ENCODE results near the gene FKBP14. TPM values are rescaled to one million over a fixed set of nuclear protein-coding genes. Genes with fewer than 3 reads are reported as not detected.

Gene FKBP14
- total RNA-seq, 1 donor from 2014 or later, result 7.3 TPM

DNA sequence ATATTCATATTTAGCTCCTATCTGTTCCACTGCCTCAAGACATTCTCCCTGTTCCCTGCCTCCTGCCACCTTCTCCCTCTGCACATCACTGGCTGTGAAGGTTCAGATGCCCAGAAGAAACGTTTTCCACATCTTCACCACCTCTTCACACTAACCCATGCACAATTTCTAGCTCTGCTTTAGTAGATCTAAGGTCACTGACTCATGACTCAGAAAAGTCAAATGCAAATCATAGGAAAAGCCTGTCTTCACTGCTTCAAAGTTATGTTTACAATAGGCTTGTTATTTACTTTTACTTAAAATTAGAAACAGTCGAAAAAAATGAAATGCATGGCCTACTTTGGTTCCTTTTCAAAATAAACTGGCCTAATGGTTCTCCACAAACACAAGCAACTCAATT lies 39.4 kb downstream of the FKBP14 start:
- DNase-seq (ENCODE audit: low spot score in 2 of 2), result no peak
- Histone ChIP-seq H3K4me1 (peaks cover 0 to 9% of the 10 kb centered on the region in 2 donors), H3K4me3 (no peak overlapping the region), H3K9me3 (no peaks in the 10 kb centered on the region), H3K36me3 (no peaks in the 10 kb centered on the region), H3K27me3 (no peaks in the 10 kb centered on the region), H3K27ac (peak overlapping the region; percentile 97)
- TF ChIP-seq, protein P1, sequence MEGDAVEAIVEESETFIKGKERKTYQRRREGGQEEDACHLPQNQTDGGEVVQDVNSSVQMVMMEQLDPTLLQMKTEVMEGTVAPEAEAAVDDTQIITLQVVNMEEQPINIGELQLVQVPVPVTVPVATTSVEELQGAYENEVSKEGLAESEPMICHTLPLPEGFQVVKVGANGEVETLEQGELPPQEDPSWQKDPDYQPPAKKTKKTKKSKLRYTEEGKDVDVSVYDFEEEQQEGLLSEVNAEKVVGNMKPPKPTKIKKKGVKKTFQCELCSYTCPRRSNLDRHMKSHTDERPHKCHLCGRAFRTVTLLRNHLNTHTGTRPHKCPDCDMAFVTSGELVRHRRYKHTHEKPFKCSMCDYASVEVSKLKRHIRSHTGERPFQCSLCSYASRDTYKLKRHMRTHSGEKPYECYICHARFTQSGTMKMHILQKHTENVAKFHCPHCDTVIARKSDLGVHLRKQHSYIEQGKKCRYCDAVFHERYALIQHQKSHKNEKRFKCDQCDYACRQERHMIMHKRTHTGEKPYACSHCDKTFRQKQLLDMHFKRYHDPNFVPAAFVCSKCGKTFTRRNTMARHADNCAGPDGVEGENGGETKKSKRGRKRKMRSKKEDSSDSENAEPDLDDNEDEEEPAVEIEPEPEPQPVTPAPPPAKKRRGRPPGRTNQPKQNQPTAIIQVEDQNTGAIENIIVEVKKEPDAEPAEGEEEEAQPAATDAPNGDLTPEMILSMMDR (IDR thresholded peaks at IDR 0.05), result no peak
- intact Hi-C loops (cut with DNase I), result loop anchor here (1.0 to 10.0 kb wide), 2 partner anchors 81 to 298 kb away; partner anchors contain the start of gene ZNRF2

DNA sequence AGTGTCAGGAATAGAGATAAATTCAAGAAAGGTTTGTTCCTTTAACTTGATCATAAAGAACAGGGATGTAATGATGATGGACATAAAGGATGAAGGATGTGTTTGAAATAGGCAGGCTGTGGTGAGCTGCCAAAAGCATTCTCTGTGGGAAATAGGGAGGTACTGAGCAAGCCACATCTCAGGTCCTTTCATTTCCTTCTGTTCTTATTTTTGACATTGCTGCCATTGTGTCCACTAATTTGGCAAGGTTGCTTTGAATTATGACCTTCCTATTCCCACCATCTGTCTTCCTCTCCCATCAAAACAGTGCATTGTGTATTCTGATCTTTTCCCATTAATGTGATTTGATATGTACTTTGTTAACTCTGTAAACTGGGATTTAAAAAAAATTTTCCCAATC lies 46.4 kb downstream of the FKBP14 start:
- TF ChIP-seq, protein P1 (IDR thresholded peaks at IDR 0.05), result no peak
- DNase-seq (ENCODE audit: low spot score in 2 of 2), result no peak
- H3K4me3 ChIP-seq, result no peak overlapping the region
- no peaks in the 10 kb centered on the region for H3K27me3 ChIP-seq
- no peaks in the 10 kb centered on the region for H3K4me1 ChIP-seq
- no peaks in the 10 kb centered on the region for H3K36me3 ChIP-seq
- intact Hi-C loops (cut with DNase I), result loop anchor here (10.0 kb wide), 1 partner anchor 305 kb away; the partner anchor contains the start of gene ZNRF2
- H3K27ac ChIP-seq, result no peak overlapping the region
- no peaks in the 10 kb centered on the region for H3K9me3 ChIP-seq

DNA sequence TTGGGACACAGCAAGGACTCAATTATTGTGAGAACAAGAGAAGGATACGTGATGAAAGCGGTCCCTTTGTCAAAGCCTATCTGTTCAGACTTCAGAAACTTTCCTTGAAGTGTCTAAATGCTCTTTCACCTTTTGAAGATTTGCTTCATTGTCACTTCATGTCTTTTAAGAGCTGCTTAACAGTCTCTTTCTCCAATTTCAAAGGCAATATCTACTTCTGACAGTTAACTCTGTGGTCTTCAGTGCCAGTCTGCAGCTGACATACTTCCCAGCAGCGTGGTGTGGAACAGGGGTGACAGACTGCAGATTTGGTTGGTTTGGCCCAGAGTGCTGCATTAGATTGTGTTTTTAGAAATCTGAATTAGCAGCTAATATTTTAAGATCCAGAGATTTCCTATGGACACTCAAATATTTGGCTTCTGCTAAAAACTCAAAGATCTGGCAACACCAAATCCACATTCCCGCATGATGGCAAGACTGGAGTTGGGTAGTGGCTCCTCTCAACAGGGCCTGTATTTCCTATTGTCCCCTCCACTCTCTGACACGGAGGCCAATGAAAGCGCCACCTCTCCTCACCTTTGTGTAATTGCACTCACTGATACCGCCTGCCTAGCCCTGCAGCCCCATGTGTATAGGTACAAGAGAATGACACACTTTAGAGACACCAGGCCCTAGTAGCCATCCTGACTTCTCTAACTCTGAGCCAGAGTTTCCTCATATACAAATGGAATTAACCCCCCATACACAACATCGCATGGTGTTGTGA lies 48.4 kb downstream of the FKBP14 start:
- TF ChIP-seq, protein P1 (IDR thresholded peaks at IDR 0.05), result no peak
- intact Hi-C loops (cut with DNase I), result no loop called here
- no peaks in the 10 kb centered on the region for H3K9me3 ChIP-seq
- no peaks in the 10 kb centered on the region for H3K36me3 ChIP-seq
- no peaks in the 10 kb centered on the region for H3K27me3 ChIP-seq
- no peak overlapping the region for H3K4me3 ChIP-seq
- DNase-seq (ENCODE audit: low spot score in 2 of 2), result no peak
- no peak overlapping the region for H3K27ac ChIP-seq
- no peaks in the 10 kb centered on the region for H3K4me1 ChIP-seq

- intact Hi-C loops (cut with DNase I), result no loop called here
- Histone ChIP-seq H3K27ac (no peak overlapping the region), H3K4me1 (no peaks in the 10 kb centered on the region), H3K36me3 (no peaks in the 10 kb centered on the region), H3K9me3 (no peaks in the 10 kb centered on the region), H3K4me3 (no peak overlapping the region), H3K27me3 (no peaks in the 10 kb centered on the region)
- TF ChIP-seq, protein P1 (IDR thresholded peaks at IDR 0.05), result no peak
- DNase-seq (ENCODE audit: low spot score in 2 of 2), result no peak
Measured at GRCh38 chr7:29976673-29977415, 49.7 kb downstream of the FKBP14 start.

- Histone ChIP-seq H3K27me3 (no peaks in the 10 kb centered on the region), H3K4me3 (no peak overlapping the region), H3K9me3 (no peaks in the 10 kb centered on the region), H3K4me1 (no peaks in the 10 kb centered on the region), H3K27ac (no peak overlapping the region), H3K36me3 (no peaks in the 10 kb centered on the region)
- intact Hi-C loops (cut with DNase I), result no loop called here
- TF ChIP-seq, protein P1 (IDR thresholded peaks at IDR 0.05), result no peak
- DNase-seq (ENCODE audit: low spot score in 2 of 2), result no peak
Measured at GRCh38 chr7:29976266-29976665, 50.2 kb downstream of the FKBP14 start.
